Mucosa of rectum (tissue), 2 donors: Measurements from ENCODE around the gene NBAS.

Experiments used
- H3K27ac ChIP-seq, 2 donors: one replicate each; pipeline ENCODE4 v1.7.0; 2013; ENCODE audit warnings: inconsistent platforms in 2 of 2, low read depth in 2 of 2, low read length in 2 of 2
- H3K27me3 ChIP-seq, 2 donors: one replicate each; pipeline ENCODE4 v1.7.0; 2013; ENCODE audit warnings: low read length in 2 of 2; ENCODE audit not compliant: control insufficient read depth in 2 of 2, insufficient read depth in 2 of 2
- H3K36me3 ChIP-seq, 2 donors: one replicate each; pipeline ENCODE4 v1.7.0; 2013; ENCODE audit warnings: low read length in 2 of 2; ENCODE audit not compliant: control insufficient read depth in 2 of 2, insufficient read depth in 2 of 2
- H3K4me1 ChIP-seq, 2 donors: one replicate each; pipeline ENCODE4 v1.7.0; 2013; ENCODE audit warnings: low read length in 2 of 2, mild to moderate bottlenecking in 1 of 2; ENCODE audit not compliant: control insufficient read depth in 2 of 2, insufficient read depth in 2 of 2
- H3K4me3 ChIP-seq, 2 donors: one replicate each; pipeline ENCODE4 v1.7.0; 2013; ENCODE audit warnings: low read length in 2 of 2
- H3K9ac ChIP-seq, 2 donors: one replicate each; pipeline ENCODE4 v1.7.0; 2013; ENCODE audit warnings: low read length in 2 of 2, low read depth in 1 of 2, mild to moderate bottlenecking in 1 of 2
- H3K9me3 ChIP-seq, 2 donors: one replicate each; pipeline ENCODE4 v1.7.0; 2013; ENCODE audit warnings: low read length in 2 of 2; ENCODE audit not compliant: control insufficient read depth in 2 of 2
- donor health status: healthy.
- donor health status: Normal muscosa, but diverticular disease.

Gene NBAS

DNA sequence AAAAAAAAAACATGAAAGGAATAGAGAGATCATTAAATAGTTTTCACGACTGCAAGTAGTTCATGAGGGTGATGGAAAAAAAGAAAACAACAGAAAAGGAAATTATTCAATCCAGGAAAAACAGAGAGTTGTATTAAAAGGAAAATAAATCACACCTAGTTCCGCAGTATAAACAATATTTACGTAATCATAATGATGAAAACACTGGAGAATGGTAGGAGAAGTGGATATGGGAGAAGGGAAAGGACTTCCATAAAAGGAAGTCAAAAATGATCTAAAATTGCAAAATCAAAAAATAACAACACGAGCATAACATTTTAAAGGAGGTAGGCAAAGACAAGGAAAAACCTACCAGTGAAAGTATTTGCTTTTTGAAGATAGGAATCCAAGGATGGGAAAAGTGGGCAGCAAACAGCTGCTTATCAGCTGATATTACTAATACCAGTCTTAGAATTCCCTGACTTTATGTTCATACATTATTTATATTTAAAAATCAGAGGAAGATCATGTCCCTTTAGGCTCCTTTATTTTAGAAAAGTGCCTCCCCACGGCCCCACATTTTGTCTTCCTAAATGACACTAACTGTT, 160.8 kb downstream of the NBAS start:
- no peaks in the 10 kb centered on the region for H3K27me3 ChIP-seq
- no peaks in the 10 kb centered on the region for H3K4me1 ChIP-seq
- no peak overlapping the region for H3K4me3 ChIP-seq
- no peaks in the 10 kb centered on the region for H3K9me3 ChIP-seq
- H3K9ac ChIP-seq: no peak overlapping the region
- no peak overlapping the region for H3K27ac ChIP-seq
- no peaks in the 10 kb centered on the region for H3K36me3 ChIP-seq

DNA sequence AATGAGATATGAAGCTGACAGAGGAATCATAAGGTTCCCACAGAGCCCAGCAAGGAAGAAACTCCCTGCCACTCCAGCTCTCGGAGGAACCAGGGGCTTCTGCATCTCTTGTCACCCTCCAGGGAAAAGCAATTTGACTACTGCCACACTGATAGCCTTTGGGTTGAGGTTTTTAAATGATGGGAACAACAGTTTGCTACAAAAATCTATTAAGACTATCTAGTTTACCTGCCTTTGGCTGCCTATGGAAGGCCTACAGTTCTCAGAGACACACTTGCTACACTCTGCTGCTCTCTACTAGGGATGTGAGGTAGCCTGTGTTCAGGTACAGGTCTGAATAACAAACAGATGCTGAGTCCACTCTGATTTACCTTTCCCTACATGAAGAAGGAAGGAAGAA, 161.9 kb downstream of the NBAS start:
- Histone ChIP-seq H3K27me3 (no peaks in the 10 kb centered on the region), H3K4me1 (no peaks in the 10 kb centered on the region), H3K27ac (no peak overlapping the region), H3K4me3 (no peak overlapping the region), H3K36me3 (no peaks in the 10 kb centered on the region), H3K9me3 (no peaks in the 10 kb centered on the region), H3K9ac (no peak overlapping the region)

DNA sequence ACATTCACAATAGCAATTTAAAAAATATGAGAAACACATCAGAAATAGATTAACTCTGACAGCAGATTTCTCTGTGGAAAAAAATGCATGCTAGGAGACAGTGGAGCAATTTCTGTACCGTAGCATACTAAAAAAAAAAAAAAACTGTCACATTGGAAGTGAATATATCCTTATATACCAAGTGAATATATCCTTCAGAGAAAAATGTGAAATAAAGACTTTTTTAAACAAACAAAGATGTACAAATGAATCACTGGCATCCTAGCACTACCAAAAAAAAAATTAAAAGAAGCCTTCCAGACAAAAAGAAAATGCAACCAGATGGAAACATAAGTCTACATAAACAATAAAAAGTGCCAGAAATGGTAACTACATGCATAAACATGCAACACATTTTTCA, 169.4 kb downstream of the NBAS start:
- H3K27me3 ChIP-seq: no peaks in the 10 kb centered on the region
- no peak overlapping the region for H3K4me3 ChIP-seq
- H3K9me3 ChIP-seq: no peaks in the 10 kb centered on the region
- H3K27ac ChIP-seq: no peak overlapping the region
- H3K36me3 ChIP-seq: peaks cover 0 to 14% of the 10 kb centered on the region in 2 donors
- no peak overlapping the region for H3K9ac ChIP-seq
- H3K4me1 ChIP-seq: no peaks in the 10 kb centered on the region

- Histone ChIP-seq H3K4me1 (no peaks in the 10 kb centered on the region), H3K4me3 (no peak overlapping the region), H3K9me3 (no peaks in the 10 kb centered on the region), H3K27ac (no peak overlapping the region), H3K27me3 (no peaks in the 10 kb centered on the region), H3K36me3 (peaks cover 0 to 14% of the 10 kb centered on the region in 2 donors), H3K9ac (no peak overlapping the region)
Observed at GRCh38 chr2:15389895-15390294, 171.2 kb downstream of the NBAS start.

GRCh38 chr2:15389326-15389700, 171.8 kb downstream of the NBAS start:
- Histone ChIP-seq H3K36me3 (peaks cover 0 to 14% of the 10 kb centered on the region in 2 donors), H3K27me3 (no peaks in the 10 kb centered on the region), H3K9ac (no peak overlapping the region), H3K27ac (no peak overlapping the region), H3K4me3 (no peak overlapping the region), H3K4me1 (no peaks in the 10 kb centered on the region), H3K9me3 (no peaks in the 10 kb centered on the region)

GRCh38 chr2:15388406-15389325, 172.5 kb downstream of the NBAS start:
- no peaks in the 10 kb centered on the region for H3K4me1 ChIP-seq
- H3K9ac ChIP-seq: no peak overlapping the region
- H3K27ac ChIP-seq: no peak overlapping the region
- no peaks in the 10 kb centered on the region for H3K9me3 ChIP-seq
- H3K27me3 ChIP-seq: no peaks in the 10 kb centered on the region
- H3K36me3 ChIP-seq: peaks cover 0 to 12% of the 10 kb centered on the region in 2 donors
- no peak overlapping the region for H3K4me3 ChIP-seq

GRCh38 chr2:15385184-15385583, 175.9 kb downstream of the NBAS start:
- Histone ChIP-seq H3K9me3 (no peaks in the 10 kb centered on the region), H3K9ac (no peak overlapping the region), H3K27me3 (no peaks in the 10 kb centered on the region), H3K4me3 (no peak overlapping the region), H3K36me3 (peaks cover 8 to 10% of the 10 kb centered on the region in 2 donors), H3K27ac (no peak overlapping the region), H3K4me1 (no peaks in the 10 kb centered on the region)

DNA sequence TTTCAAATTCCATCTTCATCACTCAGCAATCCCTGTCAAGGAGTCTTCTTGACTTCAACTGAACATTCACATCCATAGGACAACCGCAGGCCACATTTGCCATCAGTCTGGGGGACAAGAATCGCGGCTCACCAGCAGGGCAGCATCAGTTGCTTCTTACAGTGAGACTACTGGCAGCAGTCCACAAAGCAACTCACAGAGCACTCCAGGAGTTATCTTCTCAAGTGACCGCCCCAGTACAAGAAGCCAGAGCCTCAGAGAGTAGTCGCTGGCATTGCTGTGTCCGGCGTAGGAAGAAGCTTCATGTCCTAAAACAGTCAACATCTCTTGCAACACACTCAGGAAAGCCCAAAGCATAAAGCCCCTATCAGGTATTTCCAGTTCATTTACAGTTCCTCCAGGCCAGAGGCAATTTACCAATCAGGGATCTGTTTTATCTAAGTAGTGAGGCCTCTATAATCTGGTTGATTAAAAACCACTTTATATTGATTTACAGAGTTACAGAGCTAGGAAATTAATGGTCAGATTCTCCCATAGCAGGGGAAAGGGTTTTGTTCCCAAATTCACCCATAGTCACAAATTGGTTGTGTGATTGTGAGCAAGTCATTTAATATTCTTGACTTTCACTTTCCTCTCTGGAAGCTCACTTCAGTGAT, 177.3 kb downstream of the NBAS start:
- Histone ChIP-seq H3K9ac (no peak overlapping the region), H3K36me3 (peaks cover 3 to 12% of the 10 kb centered on the region in 2 donors), H3K9me3 (no peaks in the 10 kb centered on the region), H3K4me1 (no peaks in the 10 kb centered on the region), H3K4me3 (no peak overlapping the region), H3K27ac (no peak overlapping the region), H3K27me3 (no peaks in the 10 kb centered on the region)

GRCh38 chr2:15378148-15378908, 182.8 kb downstream of the NBAS start:
- Histone ChIP-seq H3K36me3 (peaks cover 13 to 20% of the 10 kb centered on the region in 2 donors), H3K9ac (no peak overlapping the region), H3K4me3 (no peak overlapping the region)

More at GRCh38 chr2:15378148-15378908, 182.8 kb downstream of the NBAS start:
- H3K27ac ChIP-seq: no peak overlapping the region
- H3K4me1 ChIP-seq: no peaks in the 10 kb centered on the region
- no peaks in the 10 kb centered on the region for H3K9me3 ChIP-seq
- H3K27me3 ChIP-seq: no peaks in the 10 kb centered on the region
